ENCODE data around the gene PARD6B. TPM values are rescaled to one million over a fixed set of nuclear protein-coding genes. Genes with fewer than 3 reads are reported as not detected.

The PARD6B gene
- total and polyA plus RNA-seq, 8 donors, result 3.1 to 17.8 (median 10.6) TPM

DNA sequence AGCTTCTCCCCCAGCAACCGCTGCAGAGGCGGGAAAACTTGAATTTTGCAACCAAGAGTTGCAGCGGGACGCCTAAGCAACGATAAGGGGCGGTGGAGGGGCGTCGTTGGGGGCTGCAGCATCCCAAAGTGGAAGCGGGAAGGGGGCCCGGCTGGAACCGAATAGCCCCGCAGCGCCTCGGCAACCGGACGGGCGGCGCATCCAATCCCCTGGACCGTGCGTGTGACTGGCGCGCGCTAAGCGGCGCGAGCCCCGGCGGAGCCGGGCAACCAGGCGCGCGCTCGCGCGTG is 670 bp upstream of the PARD6B start:
- Histone ChIP-seq H3K4me3 (peak overlapping the region; percentile 71 to 98 (median 84)), H3K4me1 (peaks cover 44 to 49% (median 48%) of the 10 kb centered on the region in 3 donors), H3K9me3 (no peaks in the 10 kb centered on the region), H3K27ac (peak overlapping the region; percentile 43 to 89 (median 72)), H3K36me3 (no peaks in the 10 kb centered on the region), H3K27me3 (no peaks in the 10 kb centered on the region)
- ATAC-seq (no peak), FAIRE-seq (no peak), DNase-seq (no peak)
- 0 to 1% methylated on average over 26 to 35 of the region's 35 CpGs for WGBS, 2 donors
- intact Hi-C loops (cut with DNase I), result no loop called here
- TF ChIP-seq, protein P1, sequence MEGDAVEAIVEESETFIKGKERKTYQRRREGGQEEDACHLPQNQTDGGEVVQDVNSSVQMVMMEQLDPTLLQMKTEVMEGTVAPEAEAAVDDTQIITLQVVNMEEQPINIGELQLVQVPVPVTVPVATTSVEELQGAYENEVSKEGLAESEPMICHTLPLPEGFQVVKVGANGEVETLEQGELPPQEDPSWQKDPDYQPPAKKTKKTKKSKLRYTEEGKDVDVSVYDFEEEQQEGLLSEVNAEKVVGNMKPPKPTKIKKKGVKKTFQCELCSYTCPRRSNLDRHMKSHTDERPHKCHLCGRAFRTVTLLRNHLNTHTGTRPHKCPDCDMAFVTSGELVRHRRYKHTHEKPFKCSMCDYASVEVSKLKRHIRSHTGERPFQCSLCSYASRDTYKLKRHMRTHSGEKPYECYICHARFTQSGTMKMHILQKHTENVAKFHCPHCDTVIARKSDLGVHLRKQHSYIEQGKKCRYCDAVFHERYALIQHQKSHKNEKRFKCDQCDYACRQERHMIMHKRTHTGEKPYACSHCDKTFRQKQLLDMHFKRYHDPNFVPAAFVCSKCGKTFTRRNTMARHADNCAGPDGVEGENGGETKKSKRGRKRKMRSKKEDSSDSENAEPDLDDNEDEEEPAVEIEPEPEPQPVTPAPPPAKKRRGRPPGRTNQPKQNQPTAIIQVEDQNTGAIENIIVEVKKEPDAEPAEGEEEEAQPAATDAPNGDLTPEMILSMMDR (IDR thresholded peaks at IDR 0.05), result no peak

DNA sequence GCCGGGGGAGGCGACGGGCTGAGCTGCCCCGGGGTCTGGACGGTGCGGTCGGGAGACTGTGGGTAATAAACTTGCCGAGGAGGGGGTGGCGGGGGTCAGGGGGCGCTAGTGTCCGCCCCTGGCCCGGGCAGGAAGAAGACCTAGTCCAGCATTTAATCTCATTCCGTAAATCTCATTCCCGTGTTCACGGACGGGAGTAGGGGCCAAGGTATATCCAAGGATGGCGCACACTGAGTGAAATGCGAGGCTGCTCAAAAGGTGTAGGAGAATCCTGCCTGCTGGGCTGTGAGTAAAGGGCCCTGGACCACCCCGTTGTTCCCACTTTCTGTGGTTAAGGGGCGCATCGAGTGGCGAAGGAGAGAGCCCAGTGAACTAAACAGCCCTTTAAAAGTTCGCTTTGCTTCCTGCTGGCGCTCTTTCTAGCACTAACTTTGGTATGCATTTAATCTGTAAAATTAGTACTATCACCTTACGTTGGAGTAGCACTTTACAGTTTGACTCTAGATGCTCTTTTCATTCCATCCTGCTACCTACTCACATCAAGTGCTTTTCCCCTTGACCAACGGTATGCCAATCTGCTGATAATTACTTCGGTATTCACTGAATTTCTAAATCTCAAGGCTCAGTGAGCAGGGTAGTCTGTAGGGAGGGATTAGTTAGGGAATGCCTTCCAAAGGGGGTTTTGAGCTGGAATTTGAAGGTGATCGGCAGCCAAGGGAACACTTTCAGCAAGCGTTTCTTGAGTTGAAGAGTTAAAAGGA is 730 bp downstream of the PARD6B start:
- Histone ChIP-seq H3K36me3 (no peaks in the 10 kb centered on the region), H3K27ac (peak overlapping the region; percentile 85 to 97 (median 96)), H3K9me3 (no peaks in the 10 kb centered on the region), H3K4me3 (peak overlapping the region; percentile 71 to 98 (median 84)), H3K4me1 (peaks cover 40 to 49% (median 42%) of the 10 kb centered on the region in 3 donors), H3K27me3 (no peaks in the 10 kb centered on the region)
- TF ChIP-seq, protein P1 (IDR thresholded peaks at IDR 0.05), result no peak
- ATAC-seq (peak in 2 of 4 donors; percentile 1 to 2), FAIRE-seq (no peak), DNase-seq (no peak)
- WGBS, 2 donors, result 3% methylated on average over 29 of the region's 29 CpGs
- intact Hi-C loops (cut with DNase I), result no loop called here

DNA sequence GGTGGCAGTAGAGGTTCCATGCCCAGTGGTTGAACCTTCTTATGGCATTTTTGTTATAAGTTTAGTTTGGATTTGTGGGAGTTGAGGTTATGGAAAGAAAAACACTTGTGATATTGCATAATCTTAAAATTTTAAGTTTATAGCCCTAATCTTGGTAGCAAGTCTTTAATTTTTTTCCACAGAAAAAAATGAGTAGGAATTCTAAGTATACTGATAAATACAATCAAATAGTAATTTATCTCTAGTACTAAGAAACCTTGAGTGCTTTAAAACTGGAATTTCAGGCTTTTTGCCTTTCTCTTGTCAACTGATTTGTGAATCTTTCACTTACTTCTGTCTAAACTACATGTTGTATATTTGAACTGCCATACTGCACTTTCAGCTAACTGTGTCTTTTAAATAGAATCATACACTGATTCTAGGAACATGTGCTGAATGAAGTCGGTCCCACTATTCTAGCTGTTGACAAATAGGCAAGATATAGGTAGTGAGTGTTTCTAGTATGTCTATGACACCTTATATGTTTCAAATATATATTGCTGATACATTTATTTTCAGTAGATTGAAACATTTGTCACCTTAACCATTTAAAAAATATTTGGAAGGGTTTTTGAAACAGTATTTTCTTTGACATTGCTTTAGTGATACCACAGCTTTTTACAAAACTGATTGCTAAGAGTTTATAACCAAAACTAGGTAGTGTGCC is 2.4 kb downstream of the PARD6B start:
- H3K9me3 ChIP-seq, result no peaks in the 10 kb centered on the region
- H3K27me3 ChIP-seq, result no peaks in the 10 kb centered on the region
- peaks cover 25 to 36% (median 36%) of the 10 kb centered on the region in 3 donors for H3K4me1 ChIP-seq
- no peak for DNase-seq
- intact Hi-C loops (cut with DNase I), result no loop called here
- TF ChIP-seq, protein P1 (IDR thresholded peaks at IDR 0.05), result no peak
- no peaks in the 10 kb centered on the region for H3K36me3 ChIP-seq
- H3K4me3 ChIP-seq, result peak overlapping the region in 2 of 4 donors; percentile 73 to 96
- H3K27ac ChIP-seq, result peak overlapping the region in 2 of 4 donors; percentile 94 to 97
- WGBS, 2 donors, result 9 to 12% methylated on average over 1 of the region's 1 CpG
- FAIRE-seq, result no peak
- ATAC-seq, result no peak

DNA sequence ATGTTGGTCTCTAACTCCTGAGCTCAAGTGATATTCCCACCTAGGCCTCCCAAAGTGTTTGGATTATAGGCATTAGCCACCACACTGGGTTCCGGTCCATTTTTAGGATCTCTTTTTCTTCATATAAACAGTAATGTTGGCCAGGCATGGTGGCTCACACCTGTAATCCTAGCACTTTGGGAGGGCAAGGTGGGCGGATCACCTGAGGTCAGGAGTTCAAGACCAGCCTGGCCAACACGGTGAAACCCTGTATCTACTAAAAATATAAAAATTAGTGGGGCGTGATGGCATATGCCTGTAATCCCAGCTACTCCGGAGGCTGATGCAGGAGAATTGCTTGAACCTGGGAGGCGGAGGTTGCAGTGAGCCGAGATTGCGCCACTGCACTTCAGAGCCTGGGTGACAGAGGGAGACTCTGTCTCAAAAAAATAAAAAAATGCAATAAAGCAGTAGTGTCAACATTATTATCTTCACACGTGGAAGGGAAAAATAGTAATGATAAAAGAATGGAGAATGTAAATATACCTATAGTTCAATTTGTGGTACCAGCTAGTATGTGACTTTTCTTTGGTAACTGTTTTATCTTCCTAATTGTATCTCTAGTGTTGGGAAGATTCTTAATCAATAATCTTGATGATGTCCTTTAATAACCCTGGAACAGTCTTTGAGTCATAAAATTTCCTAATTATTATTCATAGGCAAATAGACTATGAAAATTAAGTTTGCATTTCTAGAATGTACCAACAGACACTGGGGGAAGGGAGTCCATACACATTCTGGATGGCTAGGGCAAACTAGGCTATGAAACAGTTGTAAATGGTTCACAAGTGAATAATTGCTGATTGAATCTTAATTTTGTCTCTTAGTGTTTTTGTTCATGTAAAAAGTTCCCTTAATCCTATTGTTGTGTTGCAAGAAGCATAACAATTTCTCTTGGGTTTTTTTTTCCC is 3.6 kb downstream of the PARD6B start:
- DNase-seq, result no peak
- 73 to 75% methylated on average over 9 of the region's 9 CpGs for WGBS, 2 donors
- no peak for ATAC-seq
- H3K4me1 ChIP-seq, result peaks cover 13 to 24% (median 24%) of the 10 kb centered on the region in 3 donors
- peak overlapping the region in 1 of 4 donors; percentile 40 for H3K27ac ChIP-seq
- H3K9me3 ChIP-seq, result no peaks in the 10 kb centered on the region
- no peaks in the 10 kb centered on the region for H3K27me3 ChIP-seq
- TF ChIP-seq, protein P1 (IDR thresholded peaks at IDR 0.05), result no peak
- no peak overlapping the region for H3K4me3 ChIP-seq
- intact Hi-C loops (cut with DNase I), result no loop called here
- no peak for FAIRE-seq
- H3K36me3 ChIP-seq, result no peaks in the 10 kb centered on the region
